Mucosa of stomach (tissue), 1 donor: ENCODE results near the gene CABLES2.

Source experiments
- H3K27me3 ChIP-seq: one replicate; pipeline ENCODE4 v1.7.0; 2013; ENCODE audit warnings: mild to moderate bottlenecking, low read length; ENCODE audit not compliant: control insufficient read depth, insufficient read depth
- H3K36me3 ChIP-seq: one replicate; pipeline ENCODE4 v1.7.0; 2013; ENCODE audit warnings: low read length; ENCODE audit not compliant: control insufficient read depth, insufficient read depth
- H3K4me1 ChIP-seq: one replicate; pipeline ENCODE4 v1.7.0; 2013; ENCODE audit warnings: mild to moderate bottlenecking, low read length; ENCODE audit not compliant: control insufficient read depth, insufficient read depth
- H3K4me3 ChIP-seq: one replicate; pipeline ENCODE4 v1.7.0; 2013; ENCODE audit warnings: low read length
- H3K9ac ChIP-seq: one replicate; pipeline ENCODE4 v1.7.0; 2013; ENCODE audit warnings: mild to moderate bottlenecking, low read length, moderate library complexity
- H3K9me3 ChIP-seq: one replicate; pipeline ENCODE4 v1.7.0; 2013; ENCODE audit warnings: mild to moderate bottlenecking, low read length, moderate library complexity; ENCODE audit not compliant: control insufficient read depth
- donor health status: Pancreatic carcinoma.

Gene CABLES2

GRCh38 chr20:62359043-62359490, 48.0 kb downstream of the CABLES2 start:
- H3K4me1 ChIP-seq = peaks cover 68% of the 10 kb centered on the region
- H3K36me3 ChIP-seq = no peaks in the 10 kb centered on the region
- H3K9ac ChIP-seq = no peak overlapping the region
- no peak overlapping the region for H3K4me3 ChIP-seq
- no peaks in the 10 kb centered on the region for H3K27me3 ChIP-seq
- H3K9me3 ChIP-seq = no peaks in the 10 kb centered on the region

- peaks cover 62% of the 10 kb centered on the region for H3K4me1 ChIP-seq
- H3K9ac ChIP-seq = peak overlapping the region; percentile 15
- H3K27me3 ChIP-seq = no peaks in the 10 kb centered on the region
- no peak overlapping the region for H3K4me3 ChIP-seq
- no peaks in the 10 kb centered on the region for H3K36me3 ChIP-seq
- no peaks in the 10 kb centered on the region for H3K9me3 ChIP-seq
Measured at GRCh38 chr20:62358171-62359042, 48.7 kb downstream of the CABLES2 start.

GRCh38 chr20:62357681-62358080, 49.4 kb downstream of the CABLES2 start:
- H3K36me3 ChIP-seq = no peaks in the 10 kb centered on the region
- H3K4me3 ChIP-seq = no peak overlapping the region
- no peaks in the 10 kb centered on the region for H3K27me3 ChIP-seq
- H3K4me1 ChIP-seq = peaks cover 62% of the 10 kb centered on the region
- peak overlapping the region; percentile 15 for H3K9ac ChIP-seq
- no peaks in the 10 kb centered on the region for H3K9me3 ChIP-seq

- H3K9ac ChIP-seq = no peak overlapping the region
- H3K36me3 ChIP-seq = no peaks in the 10 kb centered on the region
- no peak overlapping the region for H3K4me3 ChIP-seq
- peaks cover 62% of the 10 kb centered on the region for H3K4me1 ChIP-seq
- no peaks in the 10 kb centered on the region for H3K9me3 ChIP-seq
- no peaks in the 10 kb centered on the region for H3K27me3 ChIP-seq
Measured at GRCh38 chr20:62357187-62357667, 49.9 kb downstream of the CABLES2 start.

- H3K9ac ChIP-seq = no peak overlapping the region
- no peaks in the 10 kb centered on the region for H3K27me3 ChIP-seq
- H3K9me3 ChIP-seq = no peaks in the 10 kb centered on the region
- H3K36me3 ChIP-seq = no peaks in the 10 kb centered on the region
- H3K4me1 ChIP-seq = peaks cover 60% of the 10 kb centered on the region
- no peak overlapping the region for H3K4me3 ChIP-seq
Measured at GRCh38 chr20:62356589-62357186, 50.4 kb downstream of the CABLES2 start.

- no peaks in the 10 kb centered on the region for H3K36me3 ChIP-seq
- no peaks in the 10 kb centered on the region for H3K27me3 ChIP-seq
- H3K9me3 ChIP-seq = no peaks in the 10 kb centered on the region
- no peak overlapping the region for H3K4me3 ChIP-seq
- peaks cover 53% of the 10 kb centered on the region for H3K4me1 ChIP-seq
- H3K9ac ChIP-seq = peak overlapping the region; percentile 56
Measured at GRCh38 chr20:62355878-62356588, 51.1 kb downstream of the CABLES2 start.

GRCh38 chr20:62355516-62355877, 51.6 kb downstream of the CABLES2 start:
- H3K9ac ChIP-seq = peak overlapping the region; percentile 56
- H3K9me3 ChIP-seq = no peaks in the 10 kb centered on the region
- peaks cover 54% of the 10 kb centered on the region for H3K4me1 ChIP-seq

GRCh38 chr20:62354811-62355341, 52.2 kb downstream of the CABLES2 start:
- no peak overlapping the region for H3K4me3 ChIP-seq
- H3K36me3 ChIP-seq = no peaks in the 10 kb centered on the region
- no peaks in the 10 kb centered on the region for H3K27me3 ChIP-seq
- no peaks in the 10 kb centered on the region for H3K9me3 ChIP-seq
- H3K4me1 ChIP-seq = peaks cover 60% of the 10 kb centered on the region
- H3K9ac ChIP-seq = peak overlapping the region; percentile 56

More at GRCh38 chr20:62355516-62355877, 51.6 kb downstream of the CABLES2 start:
- H3K36me3 ChIP-seq = no peaks in the 10 kb centered on the region
- no peak overlapping the region for H3K4me3 ChIP-seq
- no peaks in the 10 kb centered on the region for H3K27me3 ChIP-seq

GRCh38 chr20:62354031-62354808, 52.9 kb downstream of the CABLES2 start:
- Histone ChIP-seq H3K36me3 (no peaks in the 10 kb centered on the region), H3K9ac (no peak overlapping the region), H3K27me3 (no peaks in the 10 kb centered on the region), H3K4me3 (no peak overlapping the region), H3K9me3 (no peaks in the 10 kb centered on the region), H3K4me1 (peaks cover 57% of the 10 kb centered on the region)

- Histone ChIP-seq H3K4me1 (peaks cover 50% of the 10 kb centered on the region), H3K27me3 (no peaks in the 10 kb centered on the region), H3K36me3 (no peaks in the 10 kb centered on the region), H3K9ac (no peak overlapping the region), H3K4me3 (no peak overlapping the region), H3K9me3 (no peaks in the 10 kb centered on the region)
Measured at GRCh38 chr20:62353289-62354030, 53.6 kb downstream of the CABLES2 start.
